UCSD-AML1 (cell line): ENCODE data around the gene FKBP2.
A peak's percentile ranks its signal among the peaks of the same experiment; 100 is the strongest.

Source experiments
- DNase-seq: peaks from one replicate; lab custom pipeline; 2025; ENCODE audit not compliant: unreplicated experiment; lab: John Stamatoyannopoulos, UW

The FKBP2 gene

GRCh38 chr11:64219354-64219684 is 21.6 kb upstream of the FKBP2 start:
- no peak for DNase-seq

- no peak for DNase-seq
Observed at GRCh38 chr11:64219755-64220154, 21.1 kb upstream of the FKBP2 start.

- no peak for DNase-seq
Observed at GRCh38 chr11:64220271-64220670, 20.6 kb upstream of the FKBP2 start.

GRCh38 chr11:64220798-64221197 is 20.1 kb upstream of the FKBP2 start:
- DNase-seq = no peak

- no peak for DNase-seq
Observed at GRCh38 chr11:64222651-64223000, 18.3 kb upstream of the FKBP2 start.

- DNase-seq = no peak
Observed at GRCh38 chr11:64223001-64223651, 17.8 kb upstream of the FKBP2 start.

- DNase-seq = peak; percentile 54
Observed at GRCh38 chr11:64224151-64224890, 16.6 kb upstream of the FKBP2 start.

GRCh38 chr11:64224891-64225607 is 15.8 kb upstream of the FKBP2 start:
- DNase-seq = peak; percentile 62

- DNase-seq = peak; percentile 95
Observed at GRCh38 chr11:64225608-64226506, 15.0 kb upstream of the FKBP2 start, which contains the start of the genes NUDT22 and TRPT1. Gene NUDT22, plus strand, starts transcription at chr11:64226274. Its CDS starts 379 bp downstream, at chr11:64226653. Gene TRPT1, minus strand, starts transcription at chr11:64226186. Its CDS starts 326 bp downstream, at chr11:64225860.

- DNase-seq = peak; percentile 78
Observed at GRCh38 chr11:64226507-64227051, 14.3 kb upstream of the FKBP2 start.

- no peak for DNase-seq
Observed at GRCh38 chr11:64227405-64227956, 13.4 kb upstream of the FKBP2 start.

GRCh38 chr11:64229090-64229743 is 11.7 kb upstream of the FKBP2 start:
- no peak for DNase-seq

GRCh38 chr11:64229744-64230170 is 11.1 kb upstream of the FKBP2 start:
- no peak for DNase-seq

- peak; percentile 90 for DNase-seq
Observed at GRCh38 chr11:64230171-64230984, 10.5 kb upstream of the FKBP2 start, which contains the start of gene DNAJC4. Gene DNAJC4, plus strand, starts transcription at chr11:64230548. Its CDS starts 307 bp downstream, at chr11:64230855.

- DNase-seq = peak; percentile 56
Observed at GRCh38 chr11:64230985-64231365, 9.9 kb upstream of the FKBP2 start.

GRCh38 chr11:64231546-64231945 is 9.3 kb upstream of the FKBP2 start:
- DNase-seq = no peak

GRCh38 chr11:64232182-64232966 is 8.5 kb upstream of the FKBP2 start:
- DNase-seq = no peak

GRCh38 chr11:64232967-64233315 is 8.0 kb upstream of the FKBP2 start:
- no peak for DNase-seq
